CD14-positive monocyte (primary cell): ENCODE results near the gene CMYA5. TPM values are rescaled to one million over a fixed set of nuclear protein-coding genes. Genes with fewer than 3 reads are reported as not detected.

ENCODE experiments used
- DNase-seq, 3 donors: peaks; one replicate each; pipeline ENCODE4 v3.0.0-alpha.2; 2011 to 2022
- H2AFZ ChIP-seq: 2 replicates; pipeline ENCODE4 v1.6.0; 2012; ENCODE audit warnings: mild to moderate bottlenecking, low read depth, low read length, inconsistent platforms; ENCODE audit not compliant: insufficient read depth, poor library complexity, severe bottlenecking
- H3K27ac ChIP-seq, 2 donors: 1 replicate in 1 of 2; 2 replicates in 1 of 2; pipeline ENCODE4 v1.5.1; 2012 to 2013; ENCODE audit warnings: low read length in 2 of 2, control low read depth in 1 of 2, inconsistent platforms in 1 of 2, low read depth in 1 of 2, mild to moderate bottlenecking in 1 of 2
- H3K27me3 ChIP-seq, 2 donors: one replicate each; pipeline versions ENCODE4 v1.6.0 to v1.6.1; 2011 to 2013; ENCODE audit warnings: low read length in 2 of 2; ENCODE audit not compliant: control insufficient read depth in 2 of 2, insufficient read depth in 2 of 2
- H3K36me3 ChIP-seq, 2 donors: replicated peaks in 1 of 2; 1 replicate in 1 of 2; 2 replicates in 1 of 2; pipeline versions ENCODE4 v1.5.1 to v1.6.1; 2012 to 2013; ENCODE audit warnings: low read length in 2 of 2, control low read depth in 1 of 2, inconsistent platforms in 1 of 2, mild to moderate bottlenecking in 1 of 2; ENCODE audit not compliant: insufficient read depth in 2 of 2, control insufficient read depth in 1 of 2
- H3K4me1 ChIP-seq, 2 donors: 1 replicate in 1 of 2; 2 replicates in 1 of 2; pipeline versions ENCODE4 v1.5.1 to v1.6.1; 2012 to 2013; ENCODE audit warnings: low read length in 2 of 2, control low read depth in 1 of 2, inconsistent platforms in 1 of 2, mild to moderate bottlenecking in 1 of 2, moderate library complexity in 1 of 2; ENCODE audit not compliant: insufficient read depth in 2 of 2, control insufficient read depth in 1 of 2
- H3K4me2 ChIP-seq: replicated peaks from 2 replicates; pipeline ENCODE3; 2012; ENCODE audit warnings: low read length, moderate library complexity, mild to moderate bottlenecking; ENCODE audit not compliant: poor library complexity, severe bottlenecking; ENCODE audit errors: extremely low read depth
- H3K4me3 ChIP-seq, 3 experiments: fragments of 200-600 bp in 1 of 3; sonication (generic) in 1 of 3; replicated peaks in 1 of 3; 1 replicate in 2 of 3; 2 replicates in 1 of 3; pipeline ENCODE4 v1.5.1; 2011 to 2013; ENCODE audit warnings: low read length in 3 of 3, mild to moderate bottlenecking in 3 of 3, control low read depth in 2 of 3, low read depth in 2 of 3, inconsistent platforms in 1 of 3, moderate library complexity in 1 of 3
- H3K79me2 ChIP-seq: 2 replicates; pipeline ENCODE4 v1.6.0; 2012; ENCODE audit warnings: mild to moderate bottlenecking, control low read depth, inconsistent platforms, low read length, moderate library complexity; ENCODE audit not compliant: insufficient read depth
- H3K9ac ChIP-seq: 2 replicates; pipeline ENCODE4 v1.6.0; 2017; ENCODE audit warnings: low read length, mild to moderate bottlenecking; ENCODE audit not compliant: insufficient read depth, poor library complexity, severe bottlenecking
- H3K9me3 ChIP-seq, 2 donors: replicated peaks in 1 of 2; 1 replicate in 1 of 2; 2 replicates in 1 of 2; pipeline versions ENCODE4 v1.5.1 to v1.6.1; 2012 to 2013; ENCODE audit warnings: low read length in 2 of 2, control low read depth in 1 of 2; ENCODE audit not compliant: control insufficient read depth in 1 of 2, insufficient read depth in 1 of 2
- H4K20me1 ChIP-seq: 2 replicates; pipeline ENCODE4 v1.6.0; 2012; ENCODE audit warnings: mild to moderate bottlenecking, low read length, control low read depth, moderate library complexity; ENCODE audit not compliant: insufficient read depth
- H3K27ac Mint-ChIP-seq, 7 donors: one replicate each; pipeline ENCODE4 v1.8.0; 2020; ENCODE audit warnings: mild to moderate bottlenecking in 7 of 7, mixed read lengths in 7 of 7, moderate library complexity in 6 of 7, inconsistent platforms in 2 of 7
- H3K27me3 Mint-ChIP-seq, 3 donors: one replicate each; pipeline ENCODE4 v1.8.0; 2021 to 2022; ENCODE audit warnings: low read depth in 3 of 3, mild to moderate bottlenecking in 3 of 3, mixed read lengths in 3 of 3, moderate library complexity in 3 of 3, inconsistent platforms in 1 of 3
- H3K36me3 Mint-ChIP-seq, 2 donors: one replicate each; pipeline ENCODE4 v1.8.0; 2020; ENCODE audit warnings: mixed read lengths in 2 of 2, inconsistent platforms in 1 of 2, mild to moderate bottlenecking in 1 of 2
- H3K4me1 Mint-ChIP-seq: one replicate; pipeline ENCODE4 v1.8.0; 2020; ENCODE audit warnings: mild to moderate bottlenecking, mixed read lengths
- H3K4me3 Mint-ChIP-seq, 2 donors: one replicate each; pipeline ENCODE4 v1.8.0; 2020; ENCODE audit warnings: mild to moderate bottlenecking in 2 of 2, mixed read lengths in 2 of 2, moderate library complexity in 1 of 2
- H3K9me3 Mint-ChIP-seq, 7 donors: one replicate each; pipeline ENCODE4 v1.8.0; 2020 to 2022; ENCODE audit warnings: mixed read lengths in 7 of 7, mild to moderate bottlenecking in 6 of 7, moderate library complexity in 6 of 7, inconsistent platforms in 2 of 7
- WGBS: methylation state at CpG from one replicate; pipeline ENCODE4 v1.1.5; 2013; ENCODE audit warnings: missing lambda C conversion rate; ENCODE audit not compliant: insufficient coverage; 5-methylcytosine and 5-hydroxymethylcytosine counted together
- intact Hi-C, 2 donors: fragments of 100-400 bp; cut with micrococcal nuclease; formaldehyde crosslinking; loops; one replicate each; pipeline versions ENCODE4 v1.15.0 to v1.15.1; 2023
- polyA plus RNA-seq, 3 donors: library from polyadenylated mRNA; depleted of rRNA in 1 of 3; unstranded in 2 of 3; stranded (reverse) in 1 of 3; fragments of 300-500 nt in 2 of 3; fragments of >200 nt in 1 of 3; fragmentation: Illumina TruSeq in 2 of 3; gene quantifications; 1 replicate in 2 of 3; 2 replicates in 1 of 3; pipeline ENCODE4 v1.2.3, GENCODE V29; 2012 to 2021
- TF ChIP-seq, protein P1 (sequence below): fragments of 200-600 bp; IDR thresholded peaks from one replicate; pipeline ENCODE4 v1.8.0; 2022; ENCODE audit warnings: antibody characterized with exemption, mild to moderate bottlenecking

Gene CMYA5
- polyA plus RNA-seq, 3 donors: 0.01 to 0.17 TPM; not detected in 1

DNA sequence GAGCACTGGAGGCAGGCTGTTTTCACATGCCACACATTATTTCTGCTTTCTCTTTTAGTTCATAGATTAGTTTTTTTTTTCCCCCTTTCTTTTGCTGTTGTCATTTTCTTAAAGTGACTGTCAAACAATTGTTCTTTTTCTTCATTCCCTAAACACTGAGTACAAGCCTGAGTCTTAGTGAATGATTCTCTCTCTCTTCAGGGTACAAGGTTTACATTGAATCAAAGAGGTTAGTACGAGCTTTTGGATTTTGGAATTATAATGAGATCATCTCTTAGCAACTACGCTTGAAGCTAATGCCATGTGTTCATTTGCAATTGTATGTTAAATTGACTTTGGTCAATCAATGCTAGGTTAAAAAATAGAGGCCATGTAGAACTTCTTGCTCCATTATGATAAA, 125.1 kb downstream of the CMYA5 start:
- no peak overlapping the region for H3K27ac ChIP-seq
- intact Hi-C loops: no loop called here
- H3K4me3 Mint-ChIP-seq: no peak overlapping the region

DNA sequence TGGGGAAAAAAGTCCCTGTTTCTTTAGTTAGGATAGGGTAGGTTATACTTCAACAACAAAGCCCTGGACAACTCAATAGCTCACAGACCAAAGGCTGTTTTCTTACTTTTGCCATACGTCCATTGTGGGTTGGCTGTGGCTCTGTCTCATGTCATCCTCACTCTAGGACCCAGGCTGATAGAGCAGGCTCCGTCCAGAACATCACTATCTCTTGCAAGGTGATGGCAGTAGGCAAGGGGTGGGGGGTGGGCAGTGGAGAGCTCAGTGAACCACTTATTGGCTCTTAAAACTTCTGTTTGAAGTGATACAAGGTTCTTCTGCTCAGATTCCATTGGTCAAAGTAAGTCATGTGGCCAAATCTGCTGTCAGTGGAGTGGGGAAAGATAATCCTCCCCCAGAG, 126.4 kb downstream of the CMYA5 start:
- Histone ChIP-seq H3K4me3 (no peak overlapping the region), H3K36me3 (no peaks in the 10 kb centered on the region), H3K9me3 (peaks cover 0 to 4% of the 10 kb centered on the region in 2 donors), H3K27ac (no peak overlapping the region), H3K4me1 (no peaks in the 10 kb centered on the region), H2AFZ (no peak overlapping the region), H3K27me3 (no peaks in the 10 kb centered on the region), H3K4me2 (no peak overlapping the region), H4K20me1 (no peaks in the 10 kb centered on the region), H3K79me2 (no peaks in the 10 kb centered on the region), H3K9ac (no peak overlapping the region)
- Mint-ChIP-seq H3K36me3 (no peaks in the 10 kb centered on the region), H3K4me3 (no peak overlapping the region), H3K27me3 (peaks cover 0 to 3% (median 0%) of the 10 kb centered on the region in 3 donors), H3K4me1 (no peaks in the 10 kb centered on the region), H3K27ac (no peak overlapping the region), H3K9me3 (peaks cover 4 to 20% (median 10%) of the 10 kb centered on the region in 7 donors)
- TF ChIP-seq, protein P1, sequence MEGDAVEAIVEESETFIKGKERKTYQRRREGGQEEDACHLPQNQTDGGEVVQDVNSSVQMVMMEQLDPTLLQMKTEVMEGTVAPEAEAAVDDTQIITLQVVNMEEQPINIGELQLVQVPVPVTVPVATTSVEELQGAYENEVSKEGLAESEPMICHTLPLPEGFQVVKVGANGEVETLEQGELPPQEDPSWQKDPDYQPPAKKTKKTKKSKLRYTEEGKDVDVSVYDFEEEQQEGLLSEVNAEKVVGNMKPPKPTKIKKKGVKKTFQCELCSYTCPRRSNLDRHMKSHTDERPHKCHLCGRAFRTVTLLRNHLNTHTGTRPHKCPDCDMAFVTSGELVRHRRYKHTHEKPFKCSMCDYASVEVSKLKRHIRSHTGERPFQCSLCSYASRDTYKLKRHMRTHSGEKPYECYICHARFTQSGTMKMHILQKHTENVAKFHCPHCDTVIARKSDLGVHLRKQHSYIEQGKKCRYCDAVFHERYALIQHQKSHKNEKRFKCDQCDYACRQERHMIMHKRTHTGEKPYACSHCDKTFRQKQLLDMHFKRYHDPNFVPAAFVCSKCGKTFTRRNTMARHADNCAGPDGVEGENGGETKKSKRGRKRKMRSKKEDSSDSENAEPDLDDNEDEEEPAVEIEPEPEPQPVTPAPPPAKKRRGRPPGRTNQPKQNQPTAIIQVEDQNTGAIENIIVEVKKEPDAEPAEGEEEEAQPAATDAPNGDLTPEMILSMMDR: no peak
- DNase-seq: no peak
- intact Hi-C loops: no loop called here
- no CpG with 5 or more reads among the region's 2 CpGs for WGBS

More for the DNA sequence above, 125.1 kb downstream of the CMYA5 start:
- no peak overlapping the region for H3K9ac ChIP-seq
- H3K79me2 ChIP-seq: no peaks in the 10 kb centered on the region
- Mint-ChIP-seq H3K4me1 (no peaks in the 10 kb centered on the region), H3K27me3 (peaks cover 0 to 3% (median 0%) of the 10 kb centered on the region in 3 donors), H3K9me3 (peaks cover 4 to 14% (median 7%) of the 10 kb centered on the region in 7 donors), H3K27ac (no peak overlapping the region), H3K36me3 (no peaks in the 10 kb centered on the region)
- H3K4me2 ChIP-seq: no peak overlapping the region
- H3K36me3 ChIP-seq: no peaks in the 10 kb centered on the region
- H3K9me3 ChIP-seq: peaks cover 0 to 4% of the 10 kb centered on the region in 2 donors
- 100% methylated on average over 1 of the region's 2 CpGs for WGBS
- H3K4me3 ChIP-seq: no peak overlapping the region
- no peaks in the 10 kb centered on the region for H4K20me1 ChIP-seq
- TF ChIP-seq, protein P1: no peak
- H3K4me1 ChIP-seq: no peaks in the 10 kb centered on the region
- no peak overlapping the region for H2AFZ ChIP-seq
- no peak for DNase-seq
- no peaks in the 10 kb centered on the region for H3K27me3 ChIP-seq
